Uterus (tissue), 2 donors: ENCODE results near the gene HLA-C.

Experiments
- POLR2A ChIP-seq, 2 donors: fragments of 450-650 bp; IDR thresholded peaks; one replicate each; pipeline ENCODE4 v1.6.1; 2016; ENCODE audit warnings: antibody characterized with exemption in 2 of 2, mild to moderate bottlenecking in 1 of 2, moderate library complexity in 1 of 2
- TF ChIP-seq, protein P1 (sequence below), 4 experiments: fragments of 200-600 bp in 2 of 4; fragments of 450-650 bp in 2 of 4; sonication (generic) in 2 of 4; IDR thresholded peaks; one replicate each; pipeline ENCODE4 v1.5.1; 2016 to 2019; ENCODE audit warnings: antibody characterized with exemption in 4 of 4, mild to moderate bottlenecking in 2 of 4, moderate library complexity in 1 of 4

DNA sequence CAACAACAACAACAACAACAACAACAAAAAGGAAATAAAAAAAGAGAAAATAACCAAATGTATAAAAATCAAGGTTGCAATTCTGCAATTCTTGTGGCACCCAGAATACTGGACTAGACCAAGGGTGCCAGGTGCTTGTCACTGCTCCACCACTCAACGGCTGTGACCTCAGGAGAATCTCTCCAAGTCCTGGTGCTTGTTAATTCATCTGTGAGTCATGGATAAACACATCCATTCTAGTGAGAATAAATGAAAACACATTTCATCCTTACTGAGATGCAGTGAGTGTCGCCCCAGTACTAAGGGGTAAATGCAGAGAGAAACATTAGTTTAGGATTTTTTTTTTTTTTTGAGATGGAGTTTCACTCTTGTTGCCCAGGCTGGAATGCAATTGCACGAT lies 32.0 kb downstream of the HLA-C start:
- TF ChIP-seq POLR2A (IDR thresholded peaks at IDR 0.05): no peak
- TF ChIP-seq, protein P1, sequence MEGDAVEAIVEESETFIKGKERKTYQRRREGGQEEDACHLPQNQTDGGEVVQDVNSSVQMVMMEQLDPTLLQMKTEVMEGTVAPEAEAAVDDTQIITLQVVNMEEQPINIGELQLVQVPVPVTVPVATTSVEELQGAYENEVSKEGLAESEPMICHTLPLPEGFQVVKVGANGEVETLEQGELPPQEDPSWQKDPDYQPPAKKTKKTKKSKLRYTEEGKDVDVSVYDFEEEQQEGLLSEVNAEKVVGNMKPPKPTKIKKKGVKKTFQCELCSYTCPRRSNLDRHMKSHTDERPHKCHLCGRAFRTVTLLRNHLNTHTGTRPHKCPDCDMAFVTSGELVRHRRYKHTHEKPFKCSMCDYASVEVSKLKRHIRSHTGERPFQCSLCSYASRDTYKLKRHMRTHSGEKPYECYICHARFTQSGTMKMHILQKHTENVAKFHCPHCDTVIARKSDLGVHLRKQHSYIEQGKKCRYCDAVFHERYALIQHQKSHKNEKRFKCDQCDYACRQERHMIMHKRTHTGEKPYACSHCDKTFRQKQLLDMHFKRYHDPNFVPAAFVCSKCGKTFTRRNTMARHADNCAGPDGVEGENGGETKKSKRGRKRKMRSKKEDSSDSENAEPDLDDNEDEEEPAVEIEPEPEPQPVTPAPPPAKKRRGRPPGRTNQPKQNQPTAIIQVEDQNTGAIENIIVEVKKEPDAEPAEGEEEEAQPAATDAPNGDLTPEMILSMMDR (IDR thresholded peaks at IDR 0.05): no peak
